Dermis microvascular lymphatic vessel endothelial cell (primary cell): ENCODE data around the gene SCN4A. TPM values are rescaled to one million over a fixed set of nuclear protein-coding genes. Genes with fewer than 3 reads are reported as not detected.

Experiments
- DNase-seq, 2 donors: peaks; one replicate each; pipeline versions ENCODE4 v3.0.0 to v3.0.0-alpha.2; 2010; ENCODE audit warnings: low read depth in 2 of 2
- total RNA-seq: library from RNA; depleted of rRNA; stranded (reverse); fragments of >200 nt; gene quantifications from 2 replicates; pipeline ENCODE4 v1.2.1, GENCODE V29; 2014

The SCN4A gene
- total RNA-seq, 1 donor from 2014 or later: 0.13 TPM

- DNase-seq: no peak
Observed at GRCh38 chr17:63960006-63960405, 12.7 kb downstream of the SCN4A start.

- DNase-seq: no peak
Observed at GRCh38 chr17:63956296-63956920, 16.3 kb downstream of the SCN4A start.

- no peak for DNase-seq
Observed at GRCh38 chr17:63955791-63956190, 16.9 kb downstream of the SCN4A start.

GRCh38 chr17:63955232-63955631, 17.5 kb downstream of the SCN4A start:
- no peak for DNase-seq

GRCh38 chr17:63954402-63955063, 18.2 kb downstream of the SCN4A start:
- no peak for DNase-seq

- no peak for DNase-seq
Observed at GRCh38 chr17:63950940-63951907, 21.5 kb downstream of the SCN4A start.

- no peak for DNase-seq
Observed at GRCh38 chr17:63949576-63950250, 23.0 kb downstream of the SCN4A start.

- DNase-seq: no peak
Observed at GRCh38 chr17:63948521-63948920, 24.2 kb downstream of the SCN4A start.

GRCh38 chr17:63947711-63948330, 24.9 kb downstream of the SCN4A start:
- no peak for DNase-seq

GRCh38 chr17:63946440-63947363, 26.0 kb downstream of the SCN4A start:
- peak; percentile 20 to 46 for DNase-seq

GRCh38 chr17:63945784-63946439, 26.8 kb downstream of the SCN4A start:
- no peak for DNase-seq

- no peak for DNase-seq
Observed at GRCh38 chr17:63944736-63945499, 27.8 kb downstream of the SCN4A start.

- no peak for DNase-seq
Observed at GRCh38 chr17:63943745-63944144, 29.0 kb downstream of the SCN4A start.

GRCh38 chr17:63942309-63942985, 30.3 kb downstream of the SCN4A start:
- DNase-seq: no peak

- no peak for DNase-seq
Observed at GRCh38 chr17:63941751-63942150, 31.0 kb downstream of the SCN4A start.

- DNase-seq: no peak
Observed at GRCh38 chr17:63941162-63941561, 31.6 kb downstream of the SCN4A start.

GRCh38 chr17:63940584-63940983, 32.1 kb downstream of the SCN4A start:
- no peak for DNase-seq

GRCh38 chr17:63939884-63940283, 32.8 kb downstream of the SCN4A start:
- no peak for DNase-seq
